ENCODE results near the gene TCL1A.

DNA sequence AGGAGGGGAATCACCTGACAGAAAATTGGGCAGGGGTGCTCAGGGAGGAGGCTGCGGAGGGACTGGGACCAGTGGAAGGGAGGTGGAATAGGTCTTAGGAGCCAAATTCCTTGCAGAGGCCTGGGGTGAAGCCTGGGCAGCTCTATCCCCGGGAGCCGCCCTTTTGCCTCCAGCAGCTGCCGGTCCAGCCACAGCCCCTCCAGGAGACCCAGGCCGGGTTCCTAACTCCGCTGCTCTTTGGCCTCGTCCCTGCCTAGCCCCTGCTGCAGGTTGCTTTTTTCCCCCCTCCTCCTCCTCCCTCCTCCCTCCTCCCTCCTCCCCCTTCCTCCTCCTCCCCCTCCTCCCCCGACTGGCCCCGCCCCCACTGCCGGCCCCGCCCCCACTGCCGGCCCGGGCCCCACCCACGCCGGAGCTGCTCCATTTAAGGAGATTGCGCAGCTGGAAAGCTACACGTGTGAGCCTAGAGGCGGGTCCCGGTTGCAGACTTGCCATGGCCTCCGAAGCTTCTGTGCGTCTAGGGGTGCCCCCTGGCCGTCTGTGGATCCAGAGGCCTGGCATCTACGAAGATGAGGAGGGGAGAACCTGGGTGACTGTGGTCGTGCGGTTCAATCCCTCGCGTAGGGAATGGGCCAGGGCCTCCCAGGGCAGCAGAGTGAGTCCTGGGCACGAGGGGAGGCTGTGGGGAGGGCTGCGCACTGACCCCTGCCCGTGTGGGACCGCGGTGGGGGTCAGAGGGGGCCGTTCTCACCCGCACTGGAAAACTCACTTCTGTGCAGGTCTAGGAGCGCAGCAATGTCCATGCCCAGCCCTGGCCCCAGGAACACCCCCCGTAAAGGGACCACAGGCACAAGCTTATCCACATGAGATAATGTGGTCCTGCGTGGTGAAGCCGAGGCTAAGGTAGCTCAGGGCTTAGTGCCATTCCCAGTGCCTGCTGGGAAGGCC, 27.7 kb downstream of the TCL1A start, which contains the start of gene TCL1B:
- TF ChIP-seq, protein P1, sequence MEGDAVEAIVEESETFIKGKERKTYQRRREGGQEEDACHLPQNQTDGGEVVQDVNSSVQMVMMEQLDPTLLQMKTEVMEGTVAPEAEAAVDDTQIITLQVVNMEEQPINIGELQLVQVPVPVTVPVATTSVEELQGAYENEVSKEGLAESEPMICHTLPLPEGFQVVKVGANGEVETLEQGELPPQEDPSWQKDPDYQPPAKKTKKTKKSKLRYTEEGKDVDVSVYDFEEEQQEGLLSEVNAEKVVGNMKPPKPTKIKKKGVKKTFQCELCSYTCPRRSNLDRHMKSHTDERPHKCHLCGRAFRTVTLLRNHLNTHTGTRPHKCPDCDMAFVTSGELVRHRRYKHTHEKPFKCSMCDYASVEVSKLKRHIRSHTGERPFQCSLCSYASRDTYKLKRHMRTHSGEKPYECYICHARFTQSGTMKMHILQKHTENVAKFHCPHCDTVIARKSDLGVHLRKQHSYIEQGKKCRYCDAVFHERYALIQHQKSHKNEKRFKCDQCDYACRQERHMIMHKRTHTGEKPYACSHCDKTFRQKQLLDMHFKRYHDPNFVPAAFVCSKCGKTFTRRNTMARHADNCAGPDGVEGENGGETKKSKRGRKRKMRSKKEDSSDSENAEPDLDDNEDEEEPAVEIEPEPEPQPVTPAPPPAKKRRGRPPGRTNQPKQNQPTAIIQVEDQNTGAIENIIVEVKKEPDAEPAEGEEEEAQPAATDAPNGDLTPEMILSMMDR (IDR thresholded peaks at IDR 0.05; ENCODE audit: insufficient read depth, low read depth, low read length), result no peak
- no peak for TF ChIP-seq EZH2 (IDR thresholded peaks at IDR 0.05; ENCODE audit: insufficient read depth, low read length)

Measured in astrocyte (in vitro differentiated cells and primary cell).